Thyroid gland (tissue), 4 donors: ENCODE results near the gene PARG.
"Not testable (repeated sequence)": the region's sequence is repeated elsewhere in the genome, so short reads cannot be mapped to it uniquely, and the experiment has no call there.

Source experiments
- CTCF ChIP-seq, 6 experiments: fragments of 200-600 bp in 3 of 6; fragments of 450-650 bp in 3 of 6; sonication (generic) in 3 of 6; IDR thresholded peaks; one replicate each; pipeline ENCODE4 v1.5.1; 2016 to 2019; ENCODE audit warnings: antibody characterized with exemption in 6 of 6, mild to moderate bottlenecking in 2 of 6, inconsistent platforms in 1 of 6, moderate library complexity in 1 of 6
- POLR2A ChIP-seq, 2 donors: fragments of 450-650 bp; IDR thresholded peaks; one replicate each; pipeline ENCODE4 v1.6.1; 2017; ENCODE audit warnings: antibody characterized with exemption in 2 of 2, mild to moderate bottlenecking in 2 of 2, moderate library complexity in 1 of 2

GRCh38 chr10:49952006-49952405 is 10.2 kb upstream of the PARG start:
- TF ChIP-seq CTCF, POLR2A (IDR thresholded peaks at IDR 0.05): not testable (repeated sequence)
